Loucy (cell line): ENCODE measurements around the gene CLCN5.

Source experiments
- H2AFZ ChIP-seq: fragments of 200-600 bp; sonication (generic); 2 replicates; pipeline ENCODE4 v1.6.0; 2016; ENCODE audit warnings: antibody characterized with exemption, mild to moderate bottlenecking, low read length, moderate library complexity
- H3F3A ChIP-seq: fragments of 200-600 bp; 2 replicates; pipeline ENCODE4 v1.6.0; 2016; ENCODE audit warnings: antibody characterized with exemption, low read depth, mild to moderate bottlenecking
- H3K27me3 ChIP-seq: fragments of 200-600 bp; sonication (generic); 2 replicates; pipeline ENCODE4 v1.6.1; 2014; ENCODE audit warnings: low read length, mild to moderate bottlenecking; ENCODE audit not compliant: insufficient read depth, poor library complexity, severe bottlenecking
- H3K36me3 ChIP-seq: fragments of 200-600 bp; sonication (generic); 2 replicates; pipeline ENCODE4 v1.6.1; 2016; ENCODE audit warnings: low read length; ENCODE audit not compliant: insufficient read depth
- H3K4me1 ChIP-seq: fragments of 200-600 bp; sonication (generic); 2 replicates; pipeline ENCODE4 v1.5.1; 2014; ENCODE audit warnings: low read length, mild to moderate bottlenecking; ENCODE audit not compliant: insufficient read depth, poor library complexity, severe bottlenecking
- H3K4me2 ChIP-seq: fragments of 200-600 bp; sonication (generic); 2 replicates; pipeline ENCODE4 v1.6.0; 2014; ENCODE audit warnings: antibody characterized with exemption, low read length, low read depth, mild to moderate bottlenecking; ENCODE audit not compliant: poor library complexity, severe bottlenecking
- H3K4me3 ChIP-seq: fragments of 200-600 bp; sonication (generic); 2 replicates; pipeline ENCODE4 v1.5.1; 2014; ENCODE audit warnings: low read length, mild to moderate bottlenecking, mixed read lengths; ENCODE audit not compliant: poor library complexity, severe bottlenecking
- H3K79me2 ChIP-seq: fragments of 200-600 bp; sonication (generic); 2 replicates; pipeline ENCODE4 v1.6.1; 2014; ENCODE audit warnings: low read length; ENCODE audit not compliant: insufficient read depth
- H3K9ac ChIP-seq: fragments of 200-600 bp; sonication (generic); 2 replicates; pipeline ENCODE4 v1.6.0; 2014; ENCODE audit warnings: mild to moderate bottlenecking, low read depth, low read length, moderate library complexity; ENCODE audit not compliant: poor library complexity, severe bottlenecking
- H3K9me2 ChIP-seq: fragments of 200-600 bp; sonication (generic); replicated peaks from 2 replicates; pipeline ENCODE4 v1.6.1; 2016; ENCODE audit warnings: low read depth, low read length, mixed read lengths
- H3K9me3 ChIP-seq: fragments of 200-600 bp; sonication (generic); 2 replicates; pipeline ENCODE4 v1.6.1; 2014; ENCODE audit warnings: mild to moderate bottlenecking, antibody characterized with exemption, low read length, low read depth; ENCODE audit not compliant: insufficient read depth
- H4K20me1 ChIP-seq: fragments of 200-600 bp; sonication (generic); 2 replicates; pipeline ENCODE4 v1.6.0; 2014; ENCODE audit warnings: antibody characterized with exemption, low read length, mild to moderate bottlenecking; ENCODE audit not compliant: insufficient read depth, poor library complexity, severe bottlenecking
- EZH2phosphoT487 ChIP-seq: fragments of 200-600 bp; IDR thresholded peaks from 2 replicates; pipeline ENCODE4 v1.6.1; 2018; ENCODE audit warnings: antibody characterized with exemption, mild to moderate bottlenecking, moderate library complexity, borderline replicate concordance
- TF ChIP-seq, protein P1 (sequence below): fragments of 200-600 bp; sonication (generic); conservative IDR thresholded peaks from 2 replicates; pipeline ENCODE4 v1.5.1; 2014; ENCODE audit warnings: mild to moderate bottlenecking, antibody characterized with exemption, low read length

CLCN5 gene

DNA sequence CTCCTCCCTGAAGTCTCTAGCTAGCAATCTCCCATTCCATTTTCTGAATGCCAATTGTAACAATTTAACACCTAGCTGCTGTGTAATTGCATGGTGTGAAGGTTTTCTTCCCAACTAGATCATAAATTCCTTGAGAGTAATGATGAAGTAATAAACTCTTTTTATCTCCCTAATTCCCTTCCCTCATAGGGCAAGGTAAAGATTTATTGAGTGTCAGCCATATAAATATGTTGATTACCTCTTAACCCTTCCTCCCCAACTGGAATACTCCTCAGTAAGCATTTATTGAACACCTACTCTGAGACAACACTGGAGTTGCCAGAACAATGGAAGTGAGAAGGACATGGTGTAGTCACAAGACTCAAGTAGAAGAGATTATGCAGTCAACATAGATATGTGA is 112.7 kb downstream of the CLCN5 start:
- H2AFZ ChIP-seq = no peak overlapping the region
- no peaks in the 10 kb centered on the region for H3K9me2 ChIP-seq
- no peaks in the 10 kb centered on the region for H3K9me3 ChIP-seq
- no peak overlapping the region for H3K4me2 ChIP-seq
- no peaks in the 10 kb centered on the region for H3F3A ChIP-seq
- no peaks in the 10 kb centered on the region for H4K20me1 ChIP-seq
- no peak overlapping the region for H3K4me3 ChIP-seq
- no peaks in the 10 kb centered on the region for H3K27me3 ChIP-seq
- no peaks in the 10 kb centered on the region for H3K79me2 ChIP-seq
- TF ChIP-seq, protein P1, sequence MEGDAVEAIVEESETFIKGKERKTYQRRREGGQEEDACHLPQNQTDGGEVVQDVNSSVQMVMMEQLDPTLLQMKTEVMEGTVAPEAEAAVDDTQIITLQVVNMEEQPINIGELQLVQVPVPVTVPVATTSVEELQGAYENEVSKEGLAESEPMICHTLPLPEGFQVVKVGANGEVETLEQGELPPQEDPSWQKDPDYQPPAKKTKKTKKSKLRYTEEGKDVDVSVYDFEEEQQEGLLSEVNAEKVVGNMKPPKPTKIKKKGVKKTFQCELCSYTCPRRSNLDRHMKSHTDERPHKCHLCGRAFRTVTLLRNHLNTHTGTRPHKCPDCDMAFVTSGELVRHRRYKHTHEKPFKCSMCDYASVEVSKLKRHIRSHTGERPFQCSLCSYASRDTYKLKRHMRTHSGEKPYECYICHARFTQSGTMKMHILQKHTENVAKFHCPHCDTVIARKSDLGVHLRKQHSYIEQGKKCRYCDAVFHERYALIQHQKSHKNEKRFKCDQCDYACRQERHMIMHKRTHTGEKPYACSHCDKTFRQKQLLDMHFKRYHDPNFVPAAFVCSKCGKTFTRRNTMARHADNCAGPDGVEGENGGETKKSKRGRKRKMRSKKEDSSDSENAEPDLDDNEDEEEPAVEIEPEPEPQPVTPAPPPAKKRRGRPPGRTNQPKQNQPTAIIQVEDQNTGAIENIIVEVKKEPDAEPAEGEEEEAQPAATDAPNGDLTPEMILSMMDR = no peak
- no peak for TF ChIP-seq EZH2phosphoT487
- no peaks in the 10 kb centered on the region for H3K36me3 ChIP-seq
- H3K4me1 ChIP-seq = peaks cover 3% of the 10 kb centered on the region
- no peak overlapping the region for H3K9ac ChIP-seq

- Histone ChIP-seq H3K4me2 (no peak overlapping the region), H2AFZ (no peak overlapping the region), H3K9me3 (no peaks in the 10 kb centered on the region), H4K20me1 (no peaks in the 10 kb centered on the region), H3K79me2 (no peaks in the 10 kb centered on the region), H3K36me3 (no peaks in the 10 kb centered on the region), H3K9me2 (no peaks in the 10 kb centered on the region), H3F3A (no peaks in the 10 kb centered on the region), H3K27me3 (no peaks in the 10 kb centered on the region), H3K4me1 (peaks cover 3% of the 10 kb centered on the region), H3K4me3 (no peak overlapping the region), H3K9ac (no peak overlapping the region)
- TF ChIP-seq, protein P1 = no peak
- no peak for TF ChIP-seq EZH2phosphoT487
Measured at GRCh38 chrX:50036426-50036825, 114.0 kb downstream of the CLCN5 start.

- H3K9me3 ChIP-seq = no peaks in the 10 kb centered on the region
- no peak for TF ChIP-seq EZH2phosphoT487
- TF ChIP-seq, protein P1 = no peak
Measured at GRCh38 chrX:50045823-50046222, 123.4 kb downstream of the CLCN5 start.

More at GRCh38 chrX:50045823-50046222, 123.4 kb downstream of the CLCN5 start:
- Histone ChIP-seq H4K20me1 (no peaks in the 10 kb centered on the region), H3K79me2 (no peaks in the 10 kb centered on the region), H2AFZ (no peak overlapping the region), H3K9ac (no peak overlapping the region), H3F3A (no peaks in the 10 kb centered on the region), H3K4me2 (no peak overlapping the region), H3K4me1 (no peaks in the 10 kb centered on the region), H3K27me3 (no peaks in the 10 kb centered on the region), H3K9me2 (no peaks in the 10 kb centered on the region), H3K36me3 (no peaks in the 10 kb centered on the region), H3K4me3 (no peak overlapping the region)
